ENCODE results near the gene CD22.
"Not testable (repeated sequence)": the region's sequence is repeated elsewhere in the genome, so short reads cannot be mapped to it uniquely, and the experiment has no call there.

CD22 gene

DNA sequence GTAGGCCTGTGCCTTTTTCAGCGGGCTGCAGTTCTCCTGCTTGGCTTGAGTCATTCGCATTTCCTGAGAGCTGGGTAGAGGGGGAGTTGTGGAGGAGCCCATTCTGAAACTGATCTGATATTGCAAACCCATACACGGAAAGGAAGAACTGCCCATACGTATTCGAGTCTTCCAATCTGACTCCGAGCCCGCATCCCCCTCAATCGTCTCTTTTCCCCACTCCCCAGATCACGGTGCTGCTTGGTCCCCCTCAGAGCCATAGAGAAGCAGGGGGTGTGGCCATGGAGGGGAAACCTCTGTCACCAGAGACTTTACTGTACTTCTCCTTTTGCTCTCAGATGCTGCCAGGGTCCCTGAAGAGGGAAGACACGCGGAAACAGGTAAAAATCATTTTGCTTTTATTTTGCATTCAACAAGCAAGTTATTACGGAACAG lies at the start of gene CD22:
TSS of gene CD22 (plus strand) at position 337 of the 435 bp plus-strand sequence. CDS start 2,854 bp downstream, outside the sequence.
- no peak for DNase-seq (ENCODE audit: low spot score)

DNA sequence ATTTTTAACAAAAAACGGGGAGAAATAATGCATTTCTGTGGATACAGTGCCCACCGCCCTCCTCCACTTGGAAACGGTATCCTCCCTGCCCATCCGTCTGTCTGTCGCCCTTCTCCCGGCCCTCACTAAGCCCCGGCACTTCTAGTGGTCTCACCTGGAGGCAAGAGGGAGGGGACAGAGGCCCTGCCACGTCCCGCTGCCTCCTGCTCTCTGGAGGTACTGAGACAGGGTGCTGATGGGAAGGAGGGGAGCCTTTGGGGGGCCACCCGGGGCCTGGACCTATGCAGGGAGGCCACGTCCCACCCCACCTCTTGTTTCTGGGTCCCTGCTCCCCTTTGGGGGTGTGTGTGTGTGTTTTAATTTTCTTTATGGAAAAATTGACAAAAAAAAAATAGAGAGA lies 49.6 kb upstream of the CD22 start:
- no peak for DNase-seq (ENCODE audit: low spot score)

DNA sequence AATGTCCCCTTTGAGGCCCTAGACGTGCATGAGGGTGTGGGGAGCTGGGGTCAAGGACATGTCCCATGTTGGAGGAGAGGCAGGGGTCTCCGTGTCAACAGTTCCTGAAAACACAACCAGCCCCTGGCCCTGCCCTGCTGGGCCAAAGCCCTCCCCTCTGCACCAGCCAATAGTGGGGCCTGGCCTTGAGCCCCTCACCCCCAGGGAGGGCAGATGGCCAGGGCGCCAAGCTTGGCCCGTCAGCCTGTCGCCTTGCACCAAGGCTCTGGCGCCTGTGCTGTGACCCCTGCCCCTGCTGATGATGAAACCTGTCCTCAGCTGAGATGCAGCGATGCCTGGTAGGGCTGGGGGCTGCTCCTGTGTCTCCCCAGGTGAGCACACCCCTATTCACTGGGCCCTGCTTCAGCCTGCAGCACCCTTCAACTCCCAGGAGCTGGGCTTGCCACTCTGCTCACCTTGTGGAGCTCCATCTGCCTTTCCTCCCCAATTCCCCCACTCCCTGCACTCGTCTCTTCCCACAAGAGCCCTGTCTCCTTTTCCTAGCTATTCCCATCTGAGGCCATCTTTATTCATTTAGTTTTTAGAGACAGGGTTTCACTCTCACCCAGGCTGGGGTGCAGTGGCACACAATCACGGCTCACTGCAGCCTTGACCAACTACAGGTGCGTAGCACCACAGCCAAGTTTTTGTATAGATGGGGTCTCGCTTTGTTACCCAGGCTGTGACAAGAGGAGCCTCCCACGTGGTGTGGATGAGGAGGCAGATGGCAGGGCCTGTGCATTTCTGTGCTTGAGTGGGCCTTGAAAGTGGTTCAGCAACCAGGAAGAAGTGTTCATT lies 48.8 kb upstream of the CD22 start:
- no peak for DNase-seq (ENCODE audit: low spot score)

DNA sequence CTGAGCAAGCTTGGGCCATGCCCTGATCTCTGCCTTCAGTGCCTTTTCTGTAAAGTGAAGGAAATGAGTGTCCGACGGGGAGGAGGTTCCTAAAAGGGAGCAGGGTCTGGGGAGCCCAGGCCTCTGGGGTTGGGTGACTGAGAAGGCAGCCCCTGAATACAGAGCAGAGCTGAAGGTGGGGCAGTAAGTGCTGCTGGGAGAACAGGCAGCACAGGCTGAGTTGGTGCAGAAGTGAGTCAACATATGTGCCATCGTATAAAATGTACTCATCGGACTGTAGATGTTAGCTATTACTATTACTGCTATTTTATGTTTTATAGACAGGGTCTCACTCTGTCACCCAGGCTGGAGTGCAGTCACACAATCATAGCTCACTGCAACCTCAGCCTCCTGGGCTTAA lies 47.7 kb upstream of the CD22 start:
- no peak for DNase-seq (ENCODE audit: low spot score)

DNA sequence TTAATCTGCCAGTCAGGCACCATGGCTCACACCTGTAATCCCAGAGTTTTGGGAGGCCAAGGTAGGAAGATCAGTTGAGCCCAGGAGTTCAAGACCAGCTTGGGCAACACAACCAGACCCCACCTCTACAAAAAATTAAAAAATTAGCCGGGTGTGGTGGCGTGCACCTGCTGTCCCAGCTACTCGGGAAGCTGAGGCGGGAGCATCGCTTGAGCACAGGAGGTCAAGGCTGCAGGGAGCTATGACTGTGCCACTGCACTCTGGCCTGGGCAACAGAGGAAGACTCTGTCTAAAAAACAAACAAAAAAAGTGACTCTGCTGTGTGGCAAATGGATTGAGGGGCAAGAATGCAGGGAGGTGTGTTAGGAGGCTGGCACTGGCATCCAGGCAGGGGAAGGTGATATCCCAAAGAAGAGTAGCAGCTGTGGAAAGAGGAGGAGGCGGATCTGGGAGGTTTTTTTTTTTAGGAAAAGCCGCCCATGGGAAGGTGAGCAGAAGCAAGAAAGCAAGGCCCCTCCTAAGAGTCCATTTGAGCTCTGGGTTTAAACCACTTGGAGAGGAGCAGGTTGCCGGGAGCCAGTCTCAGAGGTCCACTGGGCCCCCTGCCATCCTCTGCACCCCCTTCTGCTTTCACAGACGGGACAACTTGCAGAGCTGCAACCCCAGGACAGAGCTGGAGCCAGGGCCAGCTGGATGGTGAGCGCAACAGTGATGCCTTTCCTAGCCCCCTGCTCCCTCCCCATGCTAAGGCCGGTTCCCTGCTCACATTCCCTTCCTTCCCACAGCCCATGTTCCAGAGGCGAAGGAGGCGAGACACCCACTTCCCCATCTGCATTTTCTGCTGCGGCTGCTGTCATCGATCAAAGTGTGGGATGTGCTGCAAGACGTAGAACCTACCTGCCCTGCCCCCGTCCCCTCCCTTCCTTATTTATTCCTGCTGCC lies 44.6 kb upstream of the CD22 start:
- no peak for DNase-seq (ENCODE audit: low spot score)

DNA sequence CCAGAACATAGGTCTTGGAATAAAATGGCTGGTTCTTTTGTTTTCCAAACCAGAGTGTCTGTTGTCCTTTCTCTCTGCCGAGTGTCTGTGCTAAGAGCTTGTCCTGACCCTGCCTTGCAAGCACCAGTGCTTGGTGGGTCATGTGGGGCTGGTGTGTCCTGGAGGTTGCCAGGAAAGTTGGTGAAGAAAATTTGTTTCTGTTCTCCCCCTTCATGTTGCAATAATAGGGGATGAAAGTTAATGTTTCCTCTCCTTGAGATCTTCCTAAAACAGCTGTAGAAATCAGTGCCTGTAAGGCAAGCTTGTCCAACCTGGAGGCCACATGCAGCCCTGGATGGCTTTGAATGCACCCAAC lies 43.9 kb upstream of the CD22 start:
- no peak for DNase-seq (ENCODE audit: low spot score)

DNA sequence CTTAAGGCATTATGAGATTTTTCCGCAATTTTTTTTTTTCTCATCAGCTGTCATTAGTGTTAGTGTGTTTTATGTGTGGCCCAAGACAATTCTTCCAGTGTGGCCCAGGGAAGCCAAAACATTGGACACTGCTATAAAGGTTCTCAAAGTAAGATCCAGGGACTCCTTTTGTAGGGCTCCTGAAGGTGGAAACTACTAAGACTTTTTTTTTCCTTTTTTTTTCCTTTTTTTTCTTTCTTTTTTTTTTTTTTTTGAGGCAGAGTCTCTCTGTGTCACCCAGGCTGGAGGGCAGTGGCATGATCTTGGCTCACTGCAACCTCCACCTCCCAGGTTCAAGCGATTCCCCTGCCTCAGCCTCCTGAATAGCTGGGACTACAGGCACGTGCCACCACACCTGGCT lies 43.5 kb upstream of the CD22 start:
- DNase-seq (ENCODE audit: low spot score), result not testable (repeated sequence)

DNA sequence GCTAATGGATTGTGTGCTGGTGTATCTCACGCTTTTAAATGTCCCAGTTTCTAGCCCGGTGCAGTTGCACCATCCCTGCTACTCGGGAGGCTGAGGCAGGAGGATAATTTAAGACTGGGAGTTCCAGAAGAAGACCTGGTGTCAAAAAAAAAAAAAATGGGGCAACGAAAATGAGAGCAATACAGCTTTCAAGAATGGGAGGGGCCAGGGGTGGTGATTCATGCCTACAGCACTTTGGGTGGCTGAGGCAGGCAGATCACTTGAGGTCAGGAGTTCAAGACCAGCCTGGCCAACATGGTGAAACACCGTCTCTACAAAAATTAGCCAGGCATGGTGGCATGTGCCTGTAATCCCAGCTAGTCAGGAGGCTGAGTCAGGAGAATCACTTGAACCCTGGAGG lies 42.9 kb upstream of the CD22 start:
- not testable (repeated sequence) for DNase-seq (ENCODE audit: low spot score)

DNA sequence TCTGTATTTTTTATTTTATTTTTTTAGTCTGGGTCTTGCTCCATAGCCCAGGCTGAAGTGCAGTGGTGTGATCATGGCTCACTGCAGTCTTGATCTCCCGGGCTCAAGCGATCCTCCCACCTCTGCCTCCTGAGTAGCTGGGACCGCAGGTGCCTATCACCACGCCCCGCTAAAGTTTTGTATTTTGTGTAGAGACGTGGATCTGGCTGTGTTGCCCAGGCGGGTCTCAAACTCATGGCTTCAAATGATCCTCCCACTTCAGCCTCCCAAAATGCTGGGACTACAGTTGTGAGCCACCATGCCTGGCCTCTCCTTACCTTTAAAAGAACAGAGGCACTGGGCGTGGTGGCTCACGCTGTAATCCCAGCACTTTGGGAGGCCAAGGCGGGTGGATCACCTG lies 41.3 kb upstream of the CD22 start:
- DNase-seq (ENCODE audit: low spot score), result no peak

DNA sequence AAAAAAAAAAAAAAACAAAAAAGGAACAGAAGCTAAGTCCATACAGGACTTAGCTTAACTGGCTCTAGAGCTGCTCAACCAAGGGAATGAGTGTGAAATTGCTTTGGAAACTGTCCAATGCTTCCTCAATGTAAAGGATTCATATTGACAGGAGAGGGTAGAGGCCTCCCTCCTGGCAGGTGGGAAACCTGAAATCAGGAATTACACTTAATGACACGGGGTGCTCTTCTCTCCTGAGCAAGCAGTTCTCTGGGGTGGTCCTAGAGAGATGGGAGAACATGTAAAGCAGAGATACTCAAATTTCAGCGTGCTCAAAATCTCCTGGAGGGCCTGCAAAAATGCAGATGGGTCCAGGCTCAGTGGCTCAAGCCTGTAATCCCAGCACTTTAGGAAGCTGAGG lies 40.7 kb upstream of the CD22 start:
- DNase-seq (ENCODE audit: low spot score), result no peak

DNA sequence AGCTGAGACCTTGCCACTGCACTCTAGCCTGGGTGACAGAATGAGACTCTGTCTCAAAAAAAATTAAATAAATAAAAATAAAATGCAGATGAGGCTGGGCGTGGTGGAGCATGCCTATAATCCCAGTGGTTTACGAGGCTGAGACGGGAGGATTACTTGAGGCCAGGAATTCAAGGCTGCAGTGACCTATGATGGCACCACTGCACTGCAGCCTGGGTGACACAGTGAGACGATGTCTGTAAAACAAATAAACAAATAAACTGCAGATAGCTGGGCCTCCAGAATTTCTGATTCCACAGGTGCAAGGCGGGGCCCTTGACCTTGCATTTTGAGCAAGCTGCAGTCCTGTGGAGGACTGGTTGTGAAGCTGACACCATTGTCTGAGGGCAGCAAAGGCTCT lies 40.1 kb upstream of the CD22 start:
- no peak for DNase-seq (ENCODE audit: low spot score)

DNA sequence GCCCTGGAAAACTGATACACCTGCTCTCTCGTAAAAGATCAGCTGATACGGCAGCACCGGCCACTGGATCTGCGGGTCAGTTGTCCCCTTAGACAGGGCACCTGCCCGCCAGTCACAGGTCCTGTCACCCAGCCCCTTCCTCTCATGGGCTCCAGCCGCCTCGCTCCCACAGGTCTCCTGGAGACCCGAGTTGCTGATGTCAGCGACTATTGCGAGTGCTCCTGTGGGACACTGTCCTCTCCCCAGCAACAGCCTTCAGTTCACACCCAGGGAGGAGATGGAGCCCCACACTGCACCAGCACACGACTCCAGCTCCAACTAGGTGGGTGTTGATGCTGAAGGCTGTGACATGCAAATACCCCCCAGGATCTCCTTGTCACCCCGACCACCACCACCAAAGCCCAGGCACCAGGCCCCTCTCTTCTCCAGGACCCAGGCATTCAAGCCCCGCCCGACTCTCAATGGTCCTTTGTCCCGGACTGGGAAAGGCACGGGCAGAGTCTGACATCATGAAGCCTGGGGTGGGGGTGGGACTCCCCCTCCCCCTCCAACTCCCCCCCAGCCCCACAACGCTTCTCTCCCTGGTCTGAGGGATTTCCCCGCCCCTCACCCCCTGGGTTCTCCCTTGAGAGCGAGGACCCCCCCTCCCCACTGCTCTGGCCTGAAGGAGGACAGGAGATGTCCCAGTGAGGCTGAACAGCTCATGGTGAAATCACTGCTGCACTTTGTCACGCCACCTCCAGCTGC lies 38.4 kb upstream of the CD22 start:
- no peak for DNase-seq (ENCODE audit: low spot score)

DNA sequence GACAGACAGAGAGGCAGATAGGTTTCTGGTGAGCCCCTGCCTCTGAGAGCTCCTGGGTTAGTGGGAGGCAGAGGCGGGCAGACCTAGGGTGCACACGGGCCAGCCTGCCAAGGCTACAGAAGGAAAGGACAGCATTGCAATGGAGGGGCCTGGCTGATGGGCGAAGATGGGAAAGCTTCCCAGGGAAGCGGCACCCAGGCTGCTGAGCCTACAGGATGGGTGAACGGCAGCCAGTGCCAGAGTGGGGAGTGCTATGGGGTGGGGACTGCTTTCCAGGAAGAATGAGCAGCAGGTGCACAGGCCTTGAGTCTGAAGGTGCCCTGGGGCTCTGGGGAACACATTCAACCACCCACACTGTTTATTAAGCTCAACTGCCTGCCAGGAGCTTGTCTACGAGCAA lies 37.7 kb upstream of the CD22 start:
- no peak for DNase-seq (ENCODE audit: low spot score)

DNA sequence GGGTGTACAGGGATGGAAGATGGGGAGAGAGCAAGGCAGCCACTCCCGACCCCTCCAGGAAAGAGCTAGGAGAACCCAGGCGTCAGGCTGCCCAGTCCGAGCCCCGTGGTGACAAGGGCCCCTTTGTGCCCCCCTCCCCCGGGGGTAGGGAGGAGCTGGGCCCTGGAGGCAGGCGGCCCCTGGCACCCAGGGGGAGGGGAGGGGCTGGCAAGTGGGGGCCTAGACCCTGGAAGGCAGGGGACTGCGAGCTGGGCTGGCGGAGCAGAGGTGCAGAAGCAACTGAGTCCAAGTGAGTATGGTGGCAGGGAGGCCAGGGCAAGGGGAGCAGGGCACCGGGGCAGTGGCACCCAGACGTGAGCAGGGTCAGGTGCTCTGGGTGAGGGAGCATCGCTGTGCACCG lies 37.1 kb upstream of the CD22 start, which contains the start of gene MAG:
TSS of gene MAG (plus strand) at position 246 of the 400 bp plus-strand sequence. CDS start 3,248 bp downstream, outside the sequence.
- DNase-seq (ENCODE audit: low spot score), result no peak

DNA sequence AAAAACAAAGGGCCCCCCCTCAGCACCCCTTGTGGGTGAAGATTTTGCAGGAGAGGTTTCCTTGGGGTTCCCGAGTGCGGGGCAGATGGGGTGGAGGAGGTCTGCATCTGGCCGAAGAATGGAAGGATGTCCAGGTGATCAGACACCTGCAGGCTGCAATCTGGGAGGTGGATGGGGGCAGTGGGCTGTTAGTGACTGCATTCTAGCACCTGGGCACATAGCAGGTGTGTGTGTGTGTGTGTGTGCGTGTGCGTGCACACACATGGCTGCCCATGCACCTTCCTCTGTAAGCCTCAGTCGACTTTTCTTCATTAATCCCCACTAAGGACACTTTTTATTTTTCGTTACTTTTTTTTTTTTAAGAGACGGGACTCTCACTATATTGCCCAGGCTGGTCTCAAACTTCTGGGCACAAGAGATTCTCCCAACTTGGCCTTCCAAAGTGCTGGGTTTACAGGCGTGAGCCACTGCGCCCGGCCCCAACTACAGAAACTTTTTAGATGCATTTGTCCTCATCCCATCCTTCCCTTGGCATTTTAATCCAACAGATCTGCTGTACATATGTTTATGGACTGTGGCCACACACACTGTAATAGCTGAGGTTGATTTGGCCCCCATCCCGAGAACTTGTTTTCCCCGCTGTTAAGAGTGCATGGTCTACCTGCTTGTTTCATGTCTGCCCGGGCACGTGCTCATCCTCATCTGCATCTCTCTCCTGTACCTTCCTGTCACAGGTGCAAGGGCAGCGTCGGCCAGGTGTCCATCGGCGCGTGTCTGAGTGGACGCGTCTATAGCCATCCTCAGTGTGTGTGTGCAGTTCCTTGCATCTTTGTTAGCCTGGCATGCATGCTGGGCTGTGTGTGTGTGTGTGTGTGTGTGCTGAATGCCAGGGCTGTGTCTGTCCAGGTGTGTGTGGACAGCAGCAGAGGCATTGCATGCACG lies 36.3 kb upstream of the CD22 start:
- no peak for DNase-seq (ENCODE audit: low spot score)

DNA sequence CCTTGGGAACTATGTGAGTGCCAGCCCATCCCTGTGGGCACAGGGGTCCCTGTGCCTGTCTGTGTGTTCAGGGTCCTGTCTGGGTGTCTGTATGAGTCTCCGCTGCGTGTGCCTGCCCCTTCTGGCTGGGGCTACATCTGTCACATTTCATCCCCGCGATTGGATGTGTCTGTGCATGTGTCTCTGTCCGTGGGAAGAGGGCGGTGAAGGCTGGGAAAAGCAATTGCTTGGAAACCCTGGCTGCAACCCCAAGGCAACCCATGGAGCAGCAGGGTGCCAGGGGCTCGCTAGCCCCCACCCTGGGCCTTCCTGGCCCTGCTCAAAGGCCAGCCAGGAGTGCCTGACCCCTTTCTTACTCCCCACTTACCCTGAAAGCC lies 35.6 kb upstream of the CD22 start:
- no peak for DNase-seq (ENCODE audit: low spot score)

DNA sequence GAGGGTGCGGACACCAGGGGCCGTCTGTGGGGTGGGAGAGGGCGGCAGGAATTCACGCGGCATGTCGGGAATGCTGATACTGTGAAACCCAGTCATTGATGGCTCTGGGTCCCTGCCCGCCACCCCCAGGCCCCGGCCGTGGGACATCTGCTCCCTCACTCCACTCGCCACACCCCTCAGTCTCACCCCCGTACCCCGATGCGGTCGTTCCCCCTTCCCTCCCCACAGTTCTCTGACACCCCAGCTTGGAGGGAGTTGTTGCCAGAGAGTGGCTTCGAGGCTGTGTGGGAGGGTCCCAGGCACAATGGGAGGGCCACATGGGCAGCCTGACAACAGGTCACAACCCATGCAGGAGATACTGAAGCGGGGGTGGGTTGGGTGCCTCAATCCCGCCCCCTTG lies 35.2 kb upstream of the CD22 start:
- DNase-seq (ENCODE audit: low spot score), result no peak

DNA sequence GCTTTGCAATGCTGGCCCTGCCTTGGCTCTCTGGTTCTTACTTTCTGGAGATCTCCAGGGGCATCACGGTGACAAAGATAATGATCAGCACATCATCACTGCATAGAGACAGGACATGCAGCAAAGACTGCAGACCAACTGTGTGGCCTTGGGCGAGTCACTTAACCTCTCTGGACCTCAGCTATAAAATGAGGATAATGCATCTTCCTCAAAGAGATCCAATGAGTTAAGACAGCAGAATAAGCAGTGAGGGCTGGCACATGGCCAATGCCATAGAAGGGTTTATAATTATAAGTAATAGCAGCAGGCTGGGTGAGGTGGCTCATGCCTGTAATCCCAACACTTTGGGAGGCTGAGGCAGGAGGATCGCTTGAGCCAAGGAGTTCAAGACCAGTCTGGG lies 34.7 kb upstream of the CD22 start:
- DNase-seq (ENCODE audit: low spot score), result no peak

DNA sequence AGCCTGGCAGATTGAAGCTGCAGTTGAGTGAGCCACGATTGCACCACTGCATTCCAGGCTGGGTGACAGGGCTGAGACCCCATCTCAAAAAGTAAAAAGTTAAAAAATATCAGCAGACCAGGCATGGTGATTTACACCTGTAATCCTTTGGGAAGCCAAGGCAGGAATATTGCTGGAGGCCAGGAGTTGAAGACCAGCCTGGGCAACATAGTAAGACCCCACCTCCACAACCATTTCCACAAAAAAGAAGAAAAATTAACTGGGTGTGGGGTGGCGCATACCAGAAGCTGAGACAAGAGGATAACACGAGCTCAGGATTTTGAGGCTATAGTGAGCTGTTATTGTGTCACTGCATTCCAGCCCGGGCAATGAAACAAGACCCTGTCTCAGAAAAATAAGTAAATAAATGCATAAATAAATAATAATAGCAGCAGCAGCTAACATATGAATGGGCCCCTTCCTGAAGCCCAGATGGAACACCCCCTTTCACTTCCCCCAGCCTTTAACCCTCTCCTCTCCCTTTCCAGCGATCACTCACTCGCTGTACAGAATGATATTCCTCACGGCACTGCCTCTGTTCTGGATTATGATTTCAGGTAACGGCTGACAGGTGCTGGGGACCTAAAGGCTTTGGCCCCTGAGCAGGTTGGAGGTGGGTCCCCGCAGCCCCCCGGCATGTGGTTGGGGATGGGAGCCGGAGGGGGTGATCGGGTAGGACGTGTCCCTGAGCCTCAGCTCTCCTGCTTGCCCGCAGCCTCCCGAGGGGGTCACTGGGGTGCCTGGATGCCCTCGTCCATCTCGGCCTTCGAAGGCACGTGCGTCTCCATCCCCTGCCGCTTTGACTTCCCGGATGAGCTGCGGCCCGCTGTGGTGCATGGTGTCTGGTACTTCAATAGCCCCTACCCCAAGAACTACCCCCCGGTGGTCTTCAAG lies 33.9 kb upstream of the CD22 start:
- no peak for DNase-seq (ENCODE audit: low spot score)

All from cerebellar cortex (tissue), 1 donor.